SH-SY5Y (cell line): ENCODE measurements around the gene MALRD1.

Experiments
- GATA2 ChIP-seq: IDR thresholded peaks from 2 replicates; pipeline ENCODE4 v1.6.1; 2011; ENCODE audit warnings: mild to moderate bottlenecking, low read depth, low read length
- GATA3 ChIP-seq: IDR thresholded peaks from 2 replicates; pipeline ENCODE4 v1.6.1; 2011; ENCODE audit warnings: low read depth, mild to moderate bottlenecking, low read length, moderate library complexity

DNA sequence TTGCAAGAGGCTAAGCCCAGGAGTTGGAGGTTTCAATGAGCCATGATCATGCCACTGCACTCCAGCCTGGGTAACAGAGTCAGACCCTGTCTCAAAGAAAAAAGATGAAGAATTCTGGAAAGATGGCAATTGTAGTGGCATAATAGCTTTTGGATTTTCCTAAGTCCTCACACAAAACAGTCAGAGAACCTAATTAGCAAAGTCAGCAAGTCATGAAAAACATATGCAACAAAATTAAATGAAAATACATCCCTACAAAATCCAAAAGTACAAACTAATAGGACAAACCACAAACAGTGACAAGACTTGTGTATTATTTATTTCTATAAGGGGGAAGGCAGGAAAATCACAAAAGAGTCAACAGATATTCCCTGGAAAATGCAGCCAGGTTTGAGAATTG, 405.4 kb downstream of the MALRD1 start:
- no peak for TF ChIP-seq GATA2
- TF ChIP-seq GATA3, result no peak
